SU-DHL-6 (cell line): ENCODE results near the gene RPS17.

Experiments used
- H2AFZ ChIP-seq: fragments of 200-600 bp; sonication (generic); 2 replicates; pipeline ENCODE4 v1.6.1; 2014; ENCODE audit warnings: low read depth, mild to moderate bottlenecking, moderate library complexity, mixed read lengths, antibody characterized with exemption, low read length; ENCODE audit not compliant: severe bottlenecking
- H3F3A ChIP-seq: fragments of 200-600 bp; shearing (Covaris generic); 2 replicates; pipeline ENCODE4 v1.6.0; 2016; ENCODE audit warnings: antibody characterized with exemption, mild to moderate bottlenecking; ENCODE audit not compliant: insufficient read depth
- H3K27ac ChIP-seq: fragments of 200-600 bp; sonication (generic); 2 replicates; pipeline ENCODE4 v1.5.1; 2016; ENCODE audit warnings: low read depth, mild to moderate bottlenecking, low read length, moderate library complexity, mixed read lengths
- H3K27me3 ChIP-seq: fragments of 200-600 bp; sonication (generic), shearing (Covaris generic); 2 replicates; pipeline ENCODE4 v1.6.0; 2014; ENCODE audit warnings: mild to moderate bottlenecking, low read length
- H3K36me3 ChIP-seq: fragments of 200-600 bp; sonication (generic); 2 replicates; pipeline ENCODE4 v1.6.1; 2014; ENCODE audit warnings: mild to moderate bottlenecking, low read length, mixed read lengths
- H3K4me2 ChIP-seq: fragments of 300-600, 200-600 bp; shearing (Covaris generic), sonication (generic); 2 replicates; pipeline ENCODE4 v1.6.0; 2014; ENCODE audit warnings: low read length, low read depth, mild to moderate bottlenecking; ENCODE audit not compliant: poor library complexity, severe bottlenecking
- H3K4me3 ChIP-seq: fragments of 200-600 bp; sonication (generic); 2 replicates; pipeline ENCODE4 v1.5.1; 2014; ENCODE audit warnings: antibody characterized with exemption, low read length, mild to moderate bottlenecking, mixed read lengths; ENCODE audit not compliant: insufficient read depth, poor library complexity, severe bottlenecking
- H3K79me2 ChIP-seq: fragments of 200-600 bp; sonication (generic); 2 replicates; pipeline ENCODE4 v1.6.1; 2014; ENCODE audit warnings: mild to moderate bottlenecking, low read length, moderate library complexity; ENCODE audit not compliant: insufficient read depth
- H3K9ac ChIP-seq: fragments of 200-600 bp; sonication (generic); 2 replicates; pipeline ENCODE4 v1.7.0; 2014; ENCODE audit warnings: mild to moderate bottlenecking, low read length
- H3K9me2 ChIP-seq: fragments of 200-600 bp; sonication (generic); replicated peaks from 2 replicates; pipeline ENCODE4 v1.6.1; 2014; ENCODE audit warnings: low read length; ENCODE audit not compliant: insufficient read depth
- H3K9me3 ChIP-seq: fragments of 200-600 bp; sonication (generic); 2 replicates; pipeline ENCODE4 v1.6.1; 2014; ENCODE audit warnings: low read length, mixed read lengths; ENCODE audit not compliant: insufficient read depth
- H4K20me1 ChIP-seq: fragments of 200-600 bp; sonication (generic); 2 replicates; pipeline ENCODE4 v1.6.1; 2014; ENCODE audit warnings: low read depth, mild to moderate bottlenecking, antibody characterized with exemption, low read length, moderate library complexity, mixed read lengths
- CTCF ChIP-seq: fragments of 200-600 bp; sonication (generic); IDR thresholded peaks from one replicate; pipeline ENCODE4 v1.5.1; 2017; ENCODE audit warnings: antibody characterized with exemption, mild to moderate bottlenecking, low read length, moderate library complexity; ENCODE audit not compliant: insufficient read depth, poor library complexity, severe bottlenecking
- EZH2phosphoT487 ChIP-seq: fragments of 200-600 bp; sonication (generic), shearing (Covaris generic); conservative IDR thresholded peaks from 2 replicates; pipeline ENCODE4 v1.6.1; 2018; ENCODE audit warnings: mild to moderate bottlenecking, antibody characterized with exemption, low read length, moderate library complexity, mixed read lengths

The RPS17 gene

GRCh38 chr15:82543160-82543559 is 2.9 kb upstream of the RPS17 start:
- TF ChIP-seq EZH2phosphoT487 (no peak), CTCF (no peak)

GRCh38 chr15:82540984-82541431 is 751 bp upstream of the RPS17 start:
- Histone ChIP-seq H3K27ac (peak overlapping the region; percentile 51), H3F3A (peaks cover 38% of the 10 kb centered on the region), H3K9me2 (no peaks in the 10 kb centered on the region), H3K27me3 (no peaks in the 10 kb centered on the region), H2AFZ (peak overlapping the region; percentile 75), H3K4me2 (peak overlapping the region; percentile 66), H4K20me1 (peaks cover 13% of the 10 kb centered on the region; the same call in 1 of the 2 replicates), H3K36me3 (peaks cover 34% of the 10 kb centered on the region), H3K4me3 (peak overlapping the region; percentile 82), H3K9ac (peak overlapping the region; percentile 100), H3K79me2 (peaks cover 27% of the 10 kb centered on the region), H3K9me3 (no peaks in the 10 kb centered on the region)
- TF ChIP-seq CTCF (no peak), EZH2phosphoT487 (no peak)

More at GRCh38 chr15:82543160-82543559, 2.9 kb upstream of the RPS17 start:
- Histone ChIP-seq H3K9ac (no peak overlapping the region), H3K9me2 (no peaks in the 10 kb centered on the region), H3K9me3 (no peaks in the 10 kb centered on the region), H3K4me3 (no peak overlapping the region), H3K27me3 (no peaks in the 10 kb centered on the region), H3K79me2 (peaks cover 21% of the 10 kb centered on the region), H3K4me2 (no peak overlapping the region), H3K27ac (no peak overlapping the region), H3F3A (peaks cover 17% of the 10 kb centered on the region), H3K36me3 (peaks cover 17% of the 10 kb centered on the region), H4K20me1 (peaks cover 7% of the 10 kb centered on the region; the same call in 1 of the 2 replicates), H2AFZ (no peak overlapping the region)

GRCh38 chr15:82539691-82540054 is 584 bp downstream of the RPS17 start:
- no peak for TF ChIP-seq CTCF
- no peak for TF ChIP-seq EZH2phosphoT487
- Histone ChIP-seq H3K27me3 (no peaks in the 10 kb centered on the region), H3K4me2 (peak overlapping the region; percentile 82), H2AFZ (no peak overlapping the region), H4K20me1 (peaks cover 13% of the 10 kb centered on the region; the same call in 1 of the 2 replicates), H3K36me3 (peaks cover 34% of the 10 kb centered on the region), H3K9me3 (no peaks in the 10 kb centered on the region), H3K9me2 (no peaks in the 10 kb centered on the region), H3K9ac (peak overlapping the region; percentile 100), H3F3A (peaks cover 48% of the 10 kb centered on the region), H3K79me2 (peaks cover 27% of the 10 kb centered on the region), H3K4me3 (peak overlapping the region; percentile 99), H3K27ac (peak overlapping the region; percentile 86)
